ENCODE measurements around the gene INKA2. TPM values are rescaled to one million over a fixed set of nuclear protein-coding genes. Genes with fewer than 3 reads are reported as not detected.
A peak's percentile ranks its signal among the peaks of the same experiment; 100 is the strongest.

Gene INKA2
- total RNA-seq, 1 experiment from 2014 or later = 2.9 TPM

- peak; percentile 97 for DNase-seq (ENCODE audit: low read depth)
Measured at GRCh38 chr1:111733183-111733991, 5.8 kb downstream of the INKA2 start.

DNA sequence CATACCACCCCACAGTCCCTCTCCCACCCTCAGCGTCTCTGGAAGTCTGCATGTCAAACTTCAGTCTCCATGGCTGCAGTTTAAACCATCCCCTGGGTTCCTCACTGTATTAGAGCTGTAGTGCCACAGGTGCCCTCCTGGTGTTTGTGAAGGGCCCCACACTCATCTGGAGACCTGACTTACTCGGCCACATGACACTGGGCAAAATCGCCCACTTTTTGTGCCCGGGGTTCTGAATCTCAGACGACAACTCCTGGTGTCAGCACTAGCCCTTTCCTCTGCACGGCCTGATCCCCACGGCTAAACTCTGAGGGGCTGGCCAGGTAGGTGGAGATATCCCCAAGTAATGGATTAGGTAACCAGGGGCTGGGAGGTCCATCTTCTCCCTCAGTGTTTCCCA is 6.5 kb downstream of the INKA2 start:
- DNase-seq (ENCODE audit: low read depth) = no peak

DNA sequence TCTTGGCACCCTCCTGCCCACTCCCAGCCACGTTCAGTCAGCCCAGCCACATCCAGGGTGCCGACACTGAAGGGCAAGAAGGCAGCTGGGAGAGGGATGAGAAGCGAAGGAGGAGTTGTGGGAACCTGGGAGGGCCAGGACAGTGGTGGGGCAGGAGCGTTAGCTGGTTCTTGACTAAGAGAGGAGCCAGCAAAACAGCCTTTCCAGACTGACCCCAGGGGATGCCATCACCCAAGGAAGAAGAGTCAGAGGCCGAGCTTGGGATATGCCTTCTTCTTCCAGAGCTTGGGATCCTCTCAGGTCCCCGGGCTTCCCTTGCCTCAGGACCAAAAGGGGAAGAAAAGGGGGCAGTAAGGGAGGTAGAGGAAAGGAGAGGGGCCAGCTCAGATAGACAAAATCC is 7.2 kb downstream of the INKA2 start:
- DNase-seq (ENCODE audit: low read depth) = no peak

GRCh38 chr1:111730706-111731105 is 8.5 kb downstream of the INKA2 start:
- no peak for DNase-seq (ENCODE audit: low read depth)

DNA sequence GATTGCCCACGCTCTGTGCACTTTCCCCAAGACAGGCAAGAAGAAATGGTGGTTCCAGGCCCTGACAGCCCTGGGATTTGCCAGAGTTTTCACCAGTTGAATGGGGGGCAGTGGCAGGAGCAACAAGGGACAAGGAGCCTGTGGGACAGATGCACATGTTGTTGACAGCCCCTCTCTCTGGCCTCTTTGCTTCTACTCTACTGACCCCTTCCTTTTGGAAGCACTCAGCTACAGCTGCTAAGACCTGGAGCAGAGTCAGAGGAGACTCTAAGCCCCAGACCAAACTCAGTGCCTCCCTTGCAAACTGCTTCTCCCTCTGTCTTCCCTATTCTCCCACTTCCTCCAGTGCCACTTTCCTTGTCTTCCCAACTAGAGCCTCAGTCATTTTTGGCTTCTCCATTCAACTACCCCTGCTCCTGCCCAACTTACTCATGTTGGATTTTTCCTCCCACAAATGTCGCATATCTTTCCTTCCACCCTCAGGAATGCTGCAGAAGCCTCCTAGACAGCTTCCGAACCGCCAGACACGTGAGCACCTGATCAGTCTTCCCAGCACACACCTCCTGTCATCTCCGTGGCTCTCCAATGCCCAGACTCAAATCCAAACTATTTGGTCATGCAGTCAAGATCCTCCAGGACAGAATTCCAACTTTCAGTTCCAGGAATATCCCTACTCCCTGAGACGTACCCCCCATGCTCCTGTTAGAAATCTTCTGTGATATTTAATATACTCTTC is 9.1 kb downstream of the INKA2 start:
- no peak for DNase-seq (ENCODE audit: low read depth)

GRCh38 chr1:111729271-111729921 is 9.8 kb downstream of the INKA2 start:
- DNase-seq (ENCODE audit: low read depth) = no peak

DNA sequence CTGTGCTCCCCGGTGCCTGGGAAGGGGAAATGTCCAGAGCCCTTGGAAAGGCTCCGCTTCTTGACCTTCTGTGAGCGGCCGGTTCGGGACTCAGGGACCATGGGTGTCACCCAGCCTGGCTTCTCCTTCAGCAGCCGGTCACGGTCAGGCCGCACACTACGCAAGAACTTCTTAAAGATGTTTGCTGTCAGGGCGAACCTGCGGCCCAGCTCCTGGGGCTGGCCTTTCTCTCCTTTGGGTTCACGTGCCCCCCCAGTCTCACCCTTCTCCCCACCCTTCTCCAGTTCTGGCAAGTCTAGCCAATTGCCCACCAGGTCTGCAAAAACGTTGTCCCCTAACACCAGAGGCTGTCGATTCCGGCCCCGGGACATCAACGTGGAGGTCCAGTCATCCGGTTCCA is 12.1 kb downstream of the INKA2 start:
- no peak for DNase-seq (ENCODE audit: low read depth)

DNA sequence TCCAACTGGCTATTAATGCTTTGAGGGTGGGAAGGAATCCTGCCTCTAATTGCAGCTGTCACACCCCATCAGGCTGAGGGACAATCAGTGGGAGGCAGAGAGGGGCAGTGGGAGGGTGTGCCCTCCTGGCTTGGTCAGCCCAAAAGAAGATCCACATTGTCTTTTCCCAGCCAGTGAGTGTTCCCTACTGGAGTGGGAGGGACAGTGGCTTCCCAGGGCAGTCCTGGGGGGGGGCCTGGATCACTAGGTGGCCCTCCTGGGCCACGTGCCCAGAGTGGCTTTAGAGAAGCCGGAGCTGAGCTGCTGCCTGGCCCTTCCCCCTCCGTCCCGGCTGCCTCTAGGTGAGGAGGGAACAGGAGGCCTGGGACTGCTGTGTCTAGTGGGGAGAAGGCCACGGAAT is 14.0 kb downstream of the INKA2 start:
- no peak for DNase-seq (ENCODE audit: low read depth)

DNA sequence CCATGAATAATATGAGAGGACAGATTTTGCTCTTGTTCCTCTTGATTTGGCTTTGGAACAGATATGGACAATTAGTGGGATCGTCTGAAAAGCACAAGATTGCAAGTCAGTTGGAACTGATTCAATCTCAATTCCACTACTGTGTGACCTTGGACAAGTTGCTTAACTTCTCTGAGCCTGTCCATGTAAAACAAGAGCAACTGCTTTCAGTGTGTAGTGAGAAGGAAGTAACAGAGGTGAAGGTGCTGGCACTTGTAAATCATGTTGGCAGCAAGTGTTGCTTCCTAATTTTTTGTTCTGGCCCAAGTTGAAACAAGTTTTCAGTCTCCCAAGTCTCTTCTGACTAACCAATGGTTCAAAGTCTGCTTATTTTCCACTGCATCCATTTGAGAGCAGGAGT is 15.3 kb downstream of the INKA2 start:
- DNase-seq (ENCODE audit: low read depth) = no peak

- DNase-seq (ENCODE audit: low read depth) = no peak
Measured at GRCh38 chr1:111723091-111723806, 15.9 kb downstream of the INKA2 start.

GRCh38 chr1:111720977-111721786 is 18.0 kb downstream of the INKA2 start:
- DNase-seq (ENCODE audit: low read depth) = peak; percentile 65

DNA sequence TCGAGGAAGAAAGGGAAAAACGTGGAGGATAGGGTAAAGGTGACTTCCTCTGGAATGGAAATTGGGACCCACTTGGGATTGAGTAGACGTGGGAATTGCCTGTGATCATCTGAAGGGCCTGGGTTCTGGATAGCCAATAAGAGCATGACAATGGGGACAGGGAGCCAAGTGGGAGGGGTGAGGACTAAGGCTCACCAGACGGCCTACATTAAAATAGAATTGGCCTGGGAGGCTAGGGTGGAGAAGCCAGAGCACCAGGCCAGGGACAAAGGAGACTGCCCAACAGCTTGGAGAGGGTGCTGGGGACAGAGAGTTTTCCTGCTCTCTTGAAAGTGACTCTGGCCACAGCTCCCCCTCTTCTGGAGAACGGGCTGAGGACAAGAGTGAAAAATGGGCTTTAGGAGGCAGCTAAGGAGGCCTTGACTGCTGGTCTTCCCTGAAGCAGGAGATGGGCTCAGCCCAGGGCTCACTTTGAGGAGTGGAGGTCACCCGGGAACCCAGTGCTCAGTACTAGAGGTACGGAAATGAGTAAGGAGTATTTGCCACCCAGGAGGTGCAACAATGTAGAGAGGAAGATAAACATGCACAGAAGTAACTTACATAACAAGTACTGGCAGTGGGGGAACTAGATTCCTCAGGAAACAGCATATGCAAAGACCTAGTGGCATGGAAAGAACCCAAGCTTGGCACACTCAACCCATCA is 18.8 kb downstream of the INKA2 start:
- no peak for DNase-seq (ENCODE audit: low read depth)

DNA sequence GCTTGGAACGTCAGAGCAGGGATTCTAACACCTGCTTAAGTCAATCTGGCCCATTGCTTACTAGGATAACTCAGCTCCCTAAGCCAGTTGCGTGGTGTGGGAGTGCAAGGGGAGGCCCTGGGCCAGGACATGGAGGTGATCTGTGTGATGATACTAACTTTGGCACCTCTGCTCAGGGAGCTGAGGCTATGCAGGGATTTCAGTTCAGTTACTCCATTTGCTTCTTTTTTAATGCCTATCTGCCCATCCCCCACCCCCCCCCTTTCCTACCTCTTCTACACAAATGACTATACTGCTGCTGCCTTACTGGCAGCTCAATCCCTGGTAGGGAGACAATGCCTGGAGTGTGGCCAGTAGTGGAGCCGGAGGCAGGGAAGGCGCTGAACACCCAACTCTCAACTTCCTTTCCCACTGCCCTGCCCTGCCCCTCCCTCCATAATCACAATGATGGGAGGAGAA is 19.5 kb downstream of the INKA2 start:
- no peak for DNase-seq (ENCODE audit: low read depth)

DNA sequence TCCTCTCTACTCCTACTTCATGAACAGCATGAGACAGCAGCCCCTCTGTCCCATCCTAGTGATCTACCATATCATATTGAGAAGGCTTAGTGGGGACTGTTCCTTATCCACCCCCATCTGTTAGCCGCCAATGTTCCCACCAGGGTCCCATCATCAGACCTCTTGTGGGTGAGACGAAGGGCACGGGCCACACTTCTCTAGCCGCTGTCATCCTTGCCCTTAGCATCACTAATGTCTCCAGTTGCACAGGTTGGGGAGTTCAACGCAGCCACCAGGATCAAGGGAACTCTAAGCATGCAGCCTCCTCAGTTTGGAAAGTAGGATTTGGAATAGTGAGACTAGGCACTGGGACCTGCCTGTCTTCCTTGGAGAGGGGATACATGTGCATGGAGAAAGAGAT is 20.1 kb downstream of the INKA2 start:
- DNase-seq (ENCODE audit: low read depth) = no peak

GRCh38 chr1:111717450-111717849 is 21.7 kb downstream of the INKA2 start:
- no peak for DNase-seq (ENCODE audit: low read depth)

GRCh38 chr1:111716333-111716732 is 22.9 kb downstream of the INKA2 start:
- no peak for DNase-seq (ENCODE audit: low read depth)

- DNase-seq (ENCODE audit: low read depth) = no peak
Measured at GRCh38 chr1:111709986-111710385, 29.2 kb downstream of the INKA2 start.

DNA sequence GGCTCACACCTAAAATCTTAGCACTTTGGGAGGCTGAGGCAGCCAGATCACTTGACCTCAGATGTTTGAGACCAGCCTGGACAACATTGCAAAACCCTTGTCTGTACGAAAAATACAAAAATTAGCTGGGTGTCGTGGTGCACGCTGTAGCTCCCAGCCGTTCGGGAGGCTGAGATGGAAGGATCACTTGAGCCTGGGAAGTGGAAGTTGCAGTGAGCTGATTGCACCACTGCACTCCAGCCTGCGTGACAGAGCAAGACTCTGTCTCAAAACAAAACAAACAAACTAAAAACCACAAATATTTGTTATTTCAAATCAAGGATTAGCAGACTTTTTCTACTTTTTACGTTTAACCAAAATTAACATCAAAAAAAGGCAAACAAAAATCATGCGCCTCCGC is 31.3 kb downstream of the INKA2 start:
- peak; percentile 81 for DNase-seq (ENCODE audit: low read depth)

DNA sequence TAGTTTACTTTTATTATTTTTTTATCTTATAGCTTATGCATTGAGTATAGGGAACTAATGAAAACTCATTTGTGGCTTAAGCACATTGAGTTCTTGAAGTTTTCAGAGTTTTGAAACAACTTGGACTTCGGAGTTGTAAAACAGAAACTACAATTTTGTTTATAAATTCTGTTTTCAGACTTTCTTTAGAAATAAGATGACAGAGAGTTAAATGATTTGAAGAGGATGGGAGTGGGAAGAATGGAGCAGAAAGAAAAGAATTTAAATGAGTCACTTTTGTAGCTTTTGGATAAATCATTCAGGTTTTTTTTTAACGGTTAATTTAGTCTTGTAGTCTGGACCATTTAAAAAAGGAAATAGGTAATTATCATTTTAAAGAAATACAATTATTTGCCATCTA is 32.3 kb downstream of the INKA2 start:
- DNase-seq (ENCODE audit: low read depth) = peak; percentile 50

DNA sequence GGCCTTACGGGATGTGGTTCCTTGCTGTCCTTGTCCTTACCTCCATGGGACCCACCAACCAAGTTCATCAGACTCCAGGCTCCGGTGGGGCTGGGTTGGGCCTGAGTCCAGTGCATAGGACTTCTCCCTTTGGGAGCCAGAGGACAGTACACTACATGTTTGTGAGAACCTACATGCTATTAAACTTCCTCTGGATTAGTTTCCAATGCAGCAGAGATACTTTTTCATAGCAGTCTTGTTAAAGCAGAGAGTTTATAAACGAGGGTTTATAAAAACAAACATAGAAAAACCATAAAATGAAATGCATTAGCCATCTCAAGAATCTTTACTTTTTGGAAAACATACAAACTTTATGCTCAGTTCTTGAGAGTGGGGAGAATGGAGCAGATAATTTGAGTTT is 33.4 kb downstream of the INKA2 start:
- DNase-seq (ENCODE audit: low read depth) = peak; percentile 36

DNA sequence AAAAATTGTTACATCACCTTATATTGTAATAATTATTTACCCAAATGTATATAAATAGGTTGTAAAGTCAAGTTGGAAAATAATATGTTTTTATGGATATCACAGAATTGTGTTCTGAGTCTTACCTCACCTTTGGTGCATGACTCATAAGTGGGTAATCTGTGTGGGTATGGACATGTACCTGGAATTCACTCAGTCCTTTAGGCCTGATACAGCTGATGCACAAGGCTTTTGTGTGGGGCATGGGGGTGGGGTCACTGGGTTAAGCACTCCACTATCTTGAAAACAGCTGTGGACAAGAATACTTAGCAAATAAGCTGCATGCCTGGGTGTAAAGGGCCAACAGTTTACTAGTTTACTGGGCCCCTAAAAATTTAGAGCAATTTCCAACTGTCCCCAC is 34.4 kb downstream of the INKA2 start:
- peak; percentile 60 for DNase-seq (ENCODE audit: low read depth)
